GM18909 (cell line): Measurements from ENCODE around the gene ASTL.

ENCODE experiments used
- ATAC-seq: cut with Tn5 transposase; IDR thresholded peaks from one replicate; pipeline ENCODE4 v1.9.1; 2021; ENCODE audit warnings: mild to moderate bottlenecking; ENCODE audit not compliant: unreplicated experiment, poor library complexity

Gene ASTL

DNA sequence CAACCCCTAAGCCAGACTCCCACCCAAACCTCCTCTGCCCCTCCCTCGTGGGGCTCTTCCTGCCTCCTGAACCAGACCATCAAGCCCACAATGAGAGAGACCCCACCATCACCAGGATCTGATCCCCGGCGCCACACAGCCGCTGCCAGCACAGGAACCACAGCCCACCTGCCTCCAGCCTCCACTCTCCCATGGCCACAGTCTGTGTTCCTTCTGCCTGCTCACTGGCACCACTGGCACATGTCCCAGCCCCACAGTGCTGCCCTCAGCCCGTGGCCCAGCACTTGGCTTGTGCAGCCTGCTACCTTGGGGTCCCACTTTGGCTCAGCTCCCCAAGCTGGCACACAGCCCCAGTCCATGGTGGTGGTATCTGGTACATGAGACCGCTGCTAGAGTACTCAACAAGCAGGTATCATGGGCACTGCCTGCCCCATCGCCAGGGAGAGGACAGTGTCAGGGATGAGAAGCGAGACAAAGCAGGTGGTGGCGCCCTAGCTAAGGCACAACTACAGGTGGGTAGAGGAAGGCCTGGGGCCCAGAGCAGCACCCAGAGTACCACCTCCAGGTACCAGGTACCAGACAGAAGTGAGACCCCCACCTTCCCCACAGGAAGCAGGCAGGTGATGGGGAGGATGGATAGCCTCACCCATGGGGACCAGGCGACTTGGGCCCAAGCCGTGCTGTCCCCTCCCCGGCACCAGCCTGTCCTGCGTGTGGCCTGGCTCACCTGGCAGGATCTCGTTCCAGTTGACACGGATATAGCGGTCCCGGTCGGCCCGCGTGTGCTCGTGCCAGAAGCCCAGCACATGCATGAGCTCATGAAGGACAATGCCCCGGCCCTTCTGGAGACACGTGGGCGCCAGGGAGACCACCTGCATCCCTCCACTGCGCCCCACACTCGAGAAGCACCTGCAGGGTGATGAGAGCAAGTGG, 6.2 kb downstream of the ASTL start:
- ATAC-seq, result no peak

- no peak for ATAC-seq
Observed at GRCh38 chr2:96131152-96131812, 7.0 kb downstream of the ASTL start.

DNA sequence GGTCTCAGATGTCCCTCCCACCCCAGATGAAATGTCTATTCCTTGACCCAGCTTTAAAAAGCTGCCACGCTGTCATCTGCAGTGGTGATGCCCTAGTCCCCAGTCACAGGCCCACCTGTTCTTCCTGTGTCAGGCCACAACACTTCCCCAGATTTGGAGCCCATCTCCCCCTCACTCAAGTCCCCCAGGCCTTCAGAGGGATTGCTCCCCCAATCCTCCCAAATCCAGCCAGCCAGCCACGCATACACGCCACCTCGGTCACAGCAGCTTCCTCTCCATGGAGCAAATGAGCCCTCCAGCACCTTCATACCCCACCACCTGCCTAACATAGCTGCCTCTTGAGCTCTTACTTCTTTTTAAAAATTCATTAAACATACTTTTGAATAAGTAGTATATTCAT, 7.8 kb downstream of the ASTL start:
- no peak for ATAC-seq

DNA sequence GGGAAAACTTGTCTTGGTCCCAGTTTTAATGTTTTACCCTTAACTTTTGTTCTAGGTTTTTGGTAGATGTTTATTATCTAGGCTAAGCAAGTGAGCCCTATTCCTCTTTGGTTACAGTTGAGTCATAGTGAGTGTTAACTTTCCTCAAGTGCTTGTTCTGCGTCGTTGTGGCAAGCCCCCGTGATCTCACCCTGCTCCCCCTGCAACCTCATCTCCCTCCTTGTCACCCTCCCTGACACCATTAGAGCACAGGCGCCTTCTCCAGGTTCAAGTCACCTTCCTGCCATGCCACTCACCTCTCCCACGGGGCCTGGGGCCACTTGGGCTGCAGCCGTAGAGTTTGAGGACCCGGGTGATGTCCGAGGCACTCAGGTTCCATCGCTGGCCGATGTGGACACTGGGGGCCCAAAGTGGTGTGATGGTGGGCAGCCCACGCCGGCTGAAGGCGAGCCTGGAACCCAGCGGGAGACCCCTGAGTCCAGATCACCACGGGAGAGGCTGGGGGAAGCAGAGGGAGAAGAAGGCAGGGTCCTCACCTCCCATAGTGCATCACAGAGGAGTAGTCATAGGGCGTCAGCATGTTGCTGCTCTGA, 8.7 kb downstream of the ASTL start:
- ATAC-seq, result no peak

GRCh38 chr2:96128456-96128855, 9.8 kb downstream of the ASTL start:
- no peak for ATAC-seq

- ATAC-seq, result no peak
Observed at GRCh38 chr2:96124406-96125265, 13.7 kb downstream of the ASTL start.

DNA sequence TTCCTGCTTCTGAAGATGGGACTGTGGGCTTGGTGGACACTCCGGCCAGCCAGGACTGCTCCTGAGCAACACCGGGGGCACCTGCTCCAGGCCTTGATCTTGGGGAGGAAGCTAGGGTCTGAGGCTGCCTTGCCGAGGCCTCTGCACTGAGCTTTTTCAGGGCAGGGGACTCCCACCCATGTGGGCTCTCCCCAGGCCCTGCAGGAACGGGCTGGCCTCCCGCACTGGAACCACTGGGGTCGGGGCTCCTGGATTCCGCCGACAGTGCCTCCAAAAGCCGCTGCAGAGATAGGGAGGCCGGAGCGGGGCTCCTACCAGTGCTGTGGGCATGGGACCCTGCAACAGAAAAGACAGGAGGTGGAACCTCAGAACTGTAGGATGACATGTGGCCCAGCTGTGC, 14.4 kb downstream of the ASTL start:
- no peak for ATAC-seq

DNA sequence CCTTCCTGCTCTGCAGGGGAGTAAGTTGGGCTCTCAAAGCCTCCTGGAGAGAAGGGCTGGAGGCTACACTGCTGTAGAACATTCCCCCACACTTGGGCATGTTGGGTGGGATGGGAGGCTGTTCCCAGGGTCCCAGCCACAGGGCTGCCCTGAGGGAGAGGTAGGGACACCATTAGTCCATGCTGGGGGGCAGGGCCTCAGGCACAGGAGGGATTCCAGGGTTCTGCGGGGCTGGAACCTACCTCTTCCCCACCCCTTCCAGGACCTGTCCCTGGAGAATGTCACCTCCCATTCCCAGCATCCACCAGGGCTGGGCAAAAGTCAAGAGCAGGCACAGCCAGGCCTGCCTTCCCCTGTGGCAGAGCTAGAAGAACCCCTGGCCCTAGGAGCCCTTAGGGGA, 15.0 kb downstream of the ASTL start:
- no peak for ATAC-seq

DNA sequence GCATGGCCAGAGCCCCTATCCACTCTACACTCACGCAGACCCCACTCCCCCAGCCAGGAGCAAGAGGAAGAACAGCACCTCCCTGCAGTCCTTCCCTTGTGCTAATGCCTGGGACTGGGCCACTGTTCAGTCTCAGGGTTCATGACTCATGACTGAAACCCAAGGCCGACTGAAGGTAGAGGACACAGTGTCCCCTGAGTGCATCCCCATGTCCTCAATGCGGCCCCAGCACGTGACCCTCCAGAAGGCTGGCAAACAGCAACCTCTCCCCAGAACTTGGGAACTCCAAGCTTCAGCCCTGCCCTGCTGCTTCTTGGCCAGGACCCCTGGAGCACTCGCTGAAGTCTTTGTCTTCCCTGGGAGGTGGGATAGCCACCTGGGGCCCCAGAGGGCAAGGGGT, 15.9 kb downstream of the ASTL start:
- no peak for ATAC-seq

DNA sequence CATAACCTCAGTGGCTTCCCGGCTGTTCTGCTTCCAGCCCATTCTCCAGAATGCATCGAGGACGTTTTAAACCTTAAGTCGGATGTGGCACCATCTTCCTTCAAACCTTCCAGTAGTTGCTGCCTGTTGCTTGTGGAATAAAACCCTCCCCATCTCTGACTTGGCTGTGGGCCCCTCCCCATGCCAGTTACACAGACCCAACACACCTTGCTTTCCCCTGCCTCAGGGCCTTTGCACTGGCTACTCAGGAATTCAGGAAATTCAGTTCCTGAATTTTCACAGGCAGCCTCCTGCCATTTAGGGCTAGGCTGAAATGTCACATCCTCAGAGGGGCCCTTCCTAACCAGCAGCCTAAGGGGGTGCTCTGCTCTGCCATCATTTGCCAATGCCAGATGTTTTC, 16.9 kb downstream of the ASTL start:
- no peak for ATAC-seq

DNA sequence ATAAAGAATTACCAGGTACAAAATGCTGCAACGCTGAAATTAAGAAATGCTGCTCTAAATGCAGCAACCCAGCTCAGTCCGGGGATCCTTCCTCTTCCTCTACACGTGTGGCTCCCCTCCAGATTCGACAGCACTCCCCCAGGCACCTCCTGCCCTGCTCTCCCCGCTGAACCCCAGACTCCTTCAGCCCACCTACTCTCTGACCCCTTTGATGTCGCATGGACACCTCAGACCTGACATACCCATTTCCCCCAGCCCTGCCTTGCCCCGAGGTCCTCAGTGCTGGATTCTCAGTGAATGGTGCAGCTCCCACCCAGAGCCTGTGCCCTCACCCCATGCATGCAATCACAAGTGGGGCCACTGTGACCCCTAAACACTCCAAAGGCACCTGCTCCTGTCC, 17.3 kb downstream of the ASTL start:
- ATAC-seq, result no peak

DNA sequence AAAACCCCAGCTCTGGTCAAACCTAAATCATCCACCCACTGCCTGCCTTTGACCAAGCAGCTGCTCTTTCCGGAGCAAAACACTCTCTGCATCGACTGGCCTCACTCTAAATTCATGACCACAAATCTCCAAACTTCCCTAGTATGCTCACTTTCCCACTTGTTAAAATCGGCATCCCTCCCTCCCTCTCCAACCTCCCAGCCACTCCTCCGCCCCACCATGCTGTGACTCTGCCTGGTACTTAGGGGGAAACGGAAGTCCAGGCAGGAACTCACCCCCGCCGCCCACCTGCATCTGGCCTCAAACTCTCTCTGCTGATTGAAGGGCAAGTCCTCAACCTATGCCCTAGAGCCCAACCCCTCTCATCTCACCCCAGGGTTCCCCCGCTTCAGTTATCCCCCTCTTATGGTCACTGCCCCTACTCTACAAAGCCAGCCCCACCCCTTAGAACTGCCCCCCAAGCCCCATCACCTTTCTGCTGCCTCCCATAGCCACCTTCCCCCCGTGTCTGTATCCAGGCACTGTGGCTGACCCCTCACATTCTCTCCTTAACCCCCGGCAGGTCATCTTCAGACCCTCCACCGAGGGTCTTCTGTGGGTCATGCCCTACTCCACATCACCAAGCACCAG, 18.1 kb downstream of the ASTL start:
- ATAC-seq, result no peak

GRCh38 chr2:96119389-96119751, 18.9 kb downstream of the ASTL start:
- ATAC-seq, result no peak

DNA sequence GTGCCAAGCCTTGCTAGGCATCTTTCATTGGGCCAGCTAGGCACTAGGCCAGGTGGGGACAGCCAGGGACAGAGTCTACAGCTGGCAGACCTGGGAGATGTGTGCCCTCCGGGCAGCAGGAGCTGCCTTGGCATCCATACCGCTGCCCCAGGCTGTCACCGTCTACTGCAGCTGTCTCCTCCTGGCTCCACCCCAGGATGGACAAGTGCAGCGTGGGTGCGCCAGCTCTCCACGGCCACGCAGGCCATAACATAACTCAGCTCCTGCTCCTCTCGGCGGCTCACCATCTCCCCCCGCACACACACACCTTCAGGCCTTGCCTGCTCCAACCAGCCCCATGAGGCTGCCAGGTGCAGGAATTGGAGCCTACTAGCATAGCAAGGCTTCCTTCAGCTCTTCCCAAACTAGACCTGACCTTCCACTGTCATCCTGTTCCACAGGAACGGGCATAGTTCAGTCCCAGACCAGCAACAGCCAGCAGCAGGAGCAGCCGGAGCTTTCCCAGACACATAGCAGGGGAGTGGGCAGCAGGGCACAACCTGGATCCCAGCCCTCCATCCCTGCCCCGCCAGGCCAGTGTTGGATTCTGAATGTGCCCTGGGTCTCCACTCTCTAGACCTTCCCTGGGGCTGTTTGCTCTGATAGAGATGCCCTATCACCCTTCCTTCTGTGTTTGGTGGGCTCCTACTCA, 19.5 kb downstream of the ASTL start:
- no peak for ATAC-seq

DNA sequence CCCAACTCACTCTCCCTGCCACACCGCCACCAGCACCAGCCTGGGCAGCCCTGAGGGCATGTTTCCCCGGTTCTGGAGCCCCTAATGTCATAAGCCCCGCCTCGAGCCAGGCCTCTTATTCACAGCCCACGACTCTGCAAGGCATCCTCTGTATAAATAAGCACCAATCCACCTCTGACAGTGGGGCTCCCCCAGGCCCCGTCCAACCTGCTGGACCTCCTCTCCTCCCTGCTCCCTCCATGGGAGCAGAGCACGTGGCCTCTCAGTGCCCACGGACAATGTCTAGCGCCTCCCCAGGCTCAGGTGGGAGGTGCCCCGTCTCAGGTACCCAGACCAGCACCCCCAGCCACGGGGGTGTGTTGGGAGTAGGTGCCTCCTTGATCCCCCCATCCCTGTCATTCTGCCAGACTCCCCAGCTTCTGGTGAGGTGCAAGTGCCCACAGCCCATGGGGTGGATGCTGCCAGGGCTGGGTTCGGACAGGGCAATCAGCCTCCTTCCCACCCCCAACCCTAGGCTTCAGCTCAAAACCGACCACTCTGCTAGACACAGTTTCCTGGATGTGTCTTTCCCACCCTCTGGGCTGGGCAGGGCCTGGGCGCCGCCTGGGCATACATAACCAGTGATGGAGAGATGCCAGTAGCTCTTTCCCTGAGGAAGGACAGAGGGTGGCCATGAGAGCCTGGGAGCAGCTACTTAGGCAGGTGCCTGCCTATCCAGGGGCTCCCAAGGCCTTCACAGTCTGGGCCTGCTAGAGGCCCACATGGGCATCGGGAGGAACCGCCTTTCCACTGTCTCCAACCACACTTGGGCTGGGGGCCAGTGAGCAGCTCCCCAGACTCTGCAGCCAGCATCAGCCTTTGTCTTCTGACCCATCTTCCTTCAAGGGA, 20.4 kb downstream of the ASTL start:
- no peak for ATAC-seq

DNA sequence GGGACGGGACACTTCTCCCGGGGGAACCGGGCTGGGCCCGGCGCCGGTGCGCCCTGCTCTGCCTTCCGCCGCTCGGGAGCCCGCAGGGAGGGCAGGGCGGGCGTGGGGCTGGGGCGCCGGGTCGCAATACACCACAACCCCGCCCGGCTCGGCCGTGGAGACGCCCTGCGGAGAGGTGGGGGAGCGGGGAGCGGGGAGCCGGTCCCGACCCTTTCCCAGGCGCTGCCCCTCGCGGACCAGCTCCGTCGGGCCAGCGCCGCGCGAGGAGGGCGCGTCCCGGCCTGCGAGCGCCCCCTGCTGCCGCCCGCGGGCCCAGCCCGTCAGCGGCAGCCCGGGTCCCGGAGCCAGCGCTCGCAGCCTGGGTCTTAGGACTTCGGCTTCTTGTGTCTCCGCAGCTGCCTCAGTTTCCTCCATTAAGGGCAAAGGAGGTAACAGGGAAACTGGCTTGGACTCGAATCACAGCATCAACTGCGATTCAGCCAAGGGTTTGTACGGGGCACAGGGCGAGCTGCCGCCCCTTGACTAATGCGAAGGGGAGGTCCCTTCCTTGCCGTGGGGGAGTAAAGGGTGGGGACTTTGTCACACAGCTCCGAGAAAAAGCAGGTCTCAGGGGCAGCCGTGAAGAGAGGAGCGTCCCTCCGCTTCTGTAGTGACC, 21.3 kb downstream of the ASTL start:
- ATAC-seq, result peak; percentile 78

GRCh38 chr2:96116424-96116878, 21.9 kb downstream of the ASTL start, which contains the start of gene ADRA2B:
ADRA2B (minus strand) TSS chr2:96116571; CDS start chr2:96116149, 422 bp downstream.
- peak; percentile 46 for ATAC-seq
